ACC112 (cell line): ENCODE results near the gene CDK5R1.

Experiments used
- H2AFZ ChIP-seq: fragments of 200-600 bp; sonication (generic); one replicate; pipeline ENCODE4 v1.6.0; 2017; ENCODE audit warnings: antibody characterized with exemption, low read length; ENCODE audit not compliant: unreplicated experiment
- H3K27ac ChIP-seq: fragments of 200-600 bp; sonication (generic); 2 replicates; pipeline ENCODE4 v1.5.1; 2014; ENCODE audit warnings: low read depth, mild to moderate bottlenecking, antibody characterized with exemption, low read length, moderate library complexity
- H3K27me3 ChIP-seq: fragments of 200-600 bp; sonication (generic); 2 replicates; pipeline ENCODE4 v1.6.1; 2014; ENCODE audit warnings: mild to moderate bottlenecking, antibody characterized with exemption, low read length, moderate library complexity, mixed read lengths; ENCODE audit not compliant: insufficient read depth
- H3K36me3 ChIP-seq: fragments of 200-600 bp; sonication (generic); 2 replicates; pipeline ENCODE4 v1.6.1; 2016; ENCODE audit warnings: mild to moderate bottlenecking, antibody characterized with exemption, low read length, moderate library complexity, mixed read lengths; ENCODE audit not compliant: insufficient read depth
- H3K4me1 ChIP-seq: fragments of 200-600 bp; sonication (generic); one replicate; pipeline ENCODE4 v1.6.1; 2016; ENCODE audit warnings: low read length, mixed read lengths; ENCODE audit not compliant: insufficient read depth, unreplicated experiment, control insufficient read depth
- H3K4me3 ChIP-seq: fragments of 200-600 bp; sonication (generic); 2 replicates; pipeline ENCODE4 v1.5.1; 2014; ENCODE audit warnings: mild to moderate bottlenecking, low read depth, low read length
- H3K79me2 ChIP-seq: fragments of 200-600 bp; sonication (generic); one replicate; pipeline ENCODE4 v1.6.0; 2016; ENCODE audit warnings: low read length; ENCODE audit not compliant: control insufficient read depth, unreplicated experiment, insufficient read depth

CDK5R1 gene

DNA sequence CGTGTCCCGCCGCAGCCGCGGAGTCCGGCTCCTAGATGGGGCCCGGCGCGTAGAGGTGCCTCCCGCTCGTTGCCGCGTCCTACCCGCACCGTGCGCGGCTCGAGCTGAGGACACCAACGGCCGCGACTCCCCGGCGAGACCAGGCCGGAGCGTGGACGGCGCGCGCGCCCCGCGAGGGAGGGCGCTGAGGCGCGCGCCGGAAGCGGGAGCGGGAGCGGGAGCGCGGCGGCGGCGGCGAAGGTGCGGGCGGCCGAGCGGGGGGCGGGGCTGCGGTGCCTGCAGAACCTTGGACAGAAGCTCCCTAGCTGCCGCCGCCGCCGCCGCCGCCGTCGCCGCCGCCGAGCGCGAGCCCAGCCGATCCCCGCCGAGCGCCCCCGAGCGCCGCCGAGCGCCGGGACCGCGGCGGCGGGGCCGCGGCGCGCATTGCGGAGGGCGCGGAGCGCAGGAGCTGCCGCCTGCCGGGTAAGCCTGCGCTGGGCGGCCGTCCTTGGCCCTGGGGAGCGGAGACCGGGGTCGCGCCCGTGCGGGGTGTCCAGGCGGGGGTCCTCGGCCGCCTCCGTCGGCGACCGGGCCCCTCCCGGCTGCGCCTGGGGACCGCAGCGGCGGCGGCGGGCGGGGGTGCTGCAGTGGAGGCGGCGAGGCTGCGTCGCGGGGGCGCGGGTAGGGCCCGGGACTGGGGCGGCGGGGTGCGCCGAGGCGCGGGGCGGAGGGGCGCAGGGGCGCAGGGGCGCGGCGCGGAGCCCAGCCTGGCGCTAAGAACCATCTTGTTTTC lies at the start of gene CDK5R1:
Gene CDK5R1, plus strand, starts transcription at position 293 of the 772 bp plus-strand sequence. CDS start 628 bp downstream, outside the sequence.
- peak within 1 kb of the TSS; percentile 78 for H2AFZ ChIP-seq
- peak within 1 kb of the TSS; percentile 84 for H3K4me3 ChIP-seq
- no peaks in the 10 kb centered on the region for H3K27me3 ChIP-seq
- no peaks in the 10 kb centered on the region for H3K36me3 ChIP-seq
- peak within 1 kb of the TSS; percentile 42 for H3K27ac ChIP-seq
- no peaks in the 10 kb centered on the region for H3K79me2 ChIP-seq
- peaks cover 18% of the 10 kb centered on the region for H3K4me1 ChIP-seq

DNA sequence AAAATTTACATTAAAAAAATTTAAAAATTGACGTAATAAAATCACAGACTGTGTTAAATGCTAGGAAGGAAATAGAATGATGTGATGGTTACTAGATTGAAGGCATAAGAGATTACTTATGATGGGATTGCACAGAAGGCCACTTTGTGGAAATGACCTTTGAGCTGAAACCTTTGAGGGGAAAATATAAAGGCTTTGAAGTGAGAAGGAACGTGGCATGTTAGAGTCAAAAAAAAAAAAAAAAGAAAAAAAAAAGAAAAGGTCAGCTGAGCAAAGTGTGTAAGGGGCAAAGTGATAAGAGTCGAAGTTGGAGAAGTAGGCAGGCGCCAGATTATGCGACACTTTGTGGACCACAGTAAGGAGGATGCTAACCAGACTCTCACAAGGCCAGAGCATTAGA lies 46.1 kb upstream of the CDK5R1 start:
- H3K79me2 ChIP-seq, result peaks cover 14% of the 10 kb centered on the region
- H3K4me3 ChIP-seq, result no peak overlapping the region
- no peaks in the 10 kb centered on the region for H3K36me3 ChIP-seq
- H3K27me3 ChIP-seq, result no peaks in the 10 kb centered on the region
- H3K4me1 ChIP-seq, result no peaks in the 10 kb centered on the region
- no peak overlapping the region for H3K27ac ChIP-seq
- H2AFZ ChIP-seq, result no peak overlapping the region

DNA sequence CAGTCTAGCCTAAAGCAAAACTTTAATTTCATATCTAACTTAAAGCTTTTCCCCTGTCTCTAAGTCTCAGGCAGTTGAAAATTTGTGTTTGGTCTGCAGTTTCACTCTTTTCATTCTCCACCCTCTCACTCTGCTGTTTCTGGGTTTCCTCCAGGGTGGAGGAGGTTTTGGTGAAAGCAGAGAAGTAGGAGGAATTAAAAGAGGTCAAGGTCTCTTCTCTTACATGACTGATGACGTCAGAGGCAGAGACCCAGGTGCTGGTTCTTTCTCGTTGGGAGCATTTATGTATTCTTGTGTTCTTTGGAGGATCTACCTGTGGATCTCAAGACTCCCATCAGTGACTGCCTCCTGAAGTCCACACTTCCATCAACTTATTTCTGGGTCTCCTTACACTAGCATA lies 44.9 kb upstream of the CDK5R1 start:
- H3K4me1 ChIP-seq, result peaks cover 10% of the 10 kb centered on the region
- peaks cover 25% of the 10 kb centered on the region for H3K79me2 ChIP-seq
- H3K4me3 ChIP-seq, result no peak overlapping the region
- H3K27me3 ChIP-seq, result no peaks in the 10 kb centered on the region
- no peak overlapping the region for H2AFZ ChIP-seq
- H3K36me3 ChIP-seq, result peaks cover 7% of the 10 kb centered on the region; the same call in 1 of the 2 replicates
- H3K27ac ChIP-seq, result no peak overlapping the region

DNA sequence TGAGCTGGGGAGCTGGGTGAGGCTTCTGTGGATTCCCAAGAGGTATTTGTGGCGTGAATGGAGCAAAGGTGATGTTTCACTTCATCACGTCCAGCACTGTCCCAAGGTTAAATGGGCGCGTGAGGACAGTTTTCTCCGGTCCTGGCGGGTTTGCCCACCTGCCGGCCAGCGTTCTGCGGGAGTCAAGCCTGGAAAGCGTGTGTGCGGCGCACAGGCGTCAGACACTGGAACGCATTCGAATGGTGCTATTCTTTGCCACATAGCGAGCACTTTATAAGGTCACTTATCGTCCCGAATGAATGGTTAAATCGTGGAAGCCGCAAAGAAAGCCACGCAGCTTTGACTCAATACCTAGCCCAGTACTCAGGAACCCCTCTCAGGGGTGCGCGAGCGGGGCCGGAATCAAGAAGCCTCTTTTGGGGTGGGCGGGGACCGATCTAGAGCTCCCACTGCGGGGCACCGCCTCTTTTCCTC lies 42.9 kb upstream of the CDK5R1 start:
- H3K4me1 ChIP-seq, result peaks cover 17% of the 10 kb centered on the region
- H2AFZ ChIP-seq, result peak overlapping the region; percentile 46
- H3K27me3 ChIP-seq, result no peaks in the 10 kb centered on the region
- peak overlapping the region; percentile 97 for H3K4me3 ChIP-seq
- H3K27ac ChIP-seq, result no peak overlapping the region
- H3K79me2 ChIP-seq, result peaks cover 43% of the 10 kb centered on the region
- peaks cover 17% of the 10 kb centered on the region for H3K36me3 ChIP-seq

DNA sequence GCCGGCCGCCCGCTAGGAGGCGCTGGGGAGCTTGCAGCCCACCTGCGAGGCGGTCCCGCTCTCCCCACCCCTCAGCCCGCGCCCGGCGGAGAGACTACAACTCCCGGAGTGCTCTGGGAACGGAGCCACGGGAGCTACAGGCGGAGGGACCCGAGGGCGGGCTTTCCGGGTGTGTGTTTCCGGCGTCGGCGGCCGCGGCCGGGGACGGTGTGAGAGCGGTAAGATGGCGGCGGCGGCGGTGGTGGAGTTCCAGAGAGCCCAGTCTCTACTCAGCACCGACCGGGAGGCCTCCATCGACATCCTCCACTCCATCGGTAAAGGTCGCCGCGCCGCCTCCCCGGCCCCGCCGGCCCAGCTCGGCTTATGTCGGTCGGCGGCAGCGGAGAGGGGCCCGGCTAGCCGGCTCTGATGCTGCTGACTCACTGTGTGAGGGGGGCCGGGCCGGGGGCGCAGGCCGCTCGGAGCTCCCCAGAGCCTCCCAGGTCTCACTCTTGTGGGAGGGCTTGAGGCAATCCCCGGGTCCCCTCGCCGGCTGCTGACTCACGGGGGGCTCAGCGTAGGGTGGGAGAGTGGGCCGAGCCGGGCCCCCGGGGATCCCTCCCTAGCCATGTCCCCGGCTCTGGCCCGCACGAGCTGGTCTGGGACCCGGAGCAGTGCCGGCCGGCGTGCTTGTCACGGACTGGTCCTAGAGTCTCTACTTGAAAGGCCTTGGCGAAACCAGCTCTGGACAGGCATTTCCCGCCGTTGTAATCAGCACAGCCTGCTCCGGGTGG lies 42.3 kb upstream of the CDK5R1 start, which contains the start of gene PSMD11:
Gene PSMD11, plus strand, starts transcription at position 210 of the 773 bp plus-strand sequence. Its CDS starts 14 bp downstream, at position 224.
- peaks cover 49% of the 10 kb centered on the region for H3K79me2 ChIP-seq
- H2AFZ ChIP-seq, result peak within 1 kb of the TSS; percentile 46
- H3K36me3 ChIP-seq, result peaks cover 20% of the 10 kb centered on the region
- H3K4me3 ChIP-seq, result peak within 1 kb of the TSS; percentile 97
- H3K27me3 ChIP-seq, result no peaks in the 10 kb centered on the region
- H3K4me1 ChIP-seq, result peaks cover 17% of the 10 kb centered on the region
- H3K27ac ChIP-seq, result peak within 1 kb of the TSS; percentile 86

DNA sequence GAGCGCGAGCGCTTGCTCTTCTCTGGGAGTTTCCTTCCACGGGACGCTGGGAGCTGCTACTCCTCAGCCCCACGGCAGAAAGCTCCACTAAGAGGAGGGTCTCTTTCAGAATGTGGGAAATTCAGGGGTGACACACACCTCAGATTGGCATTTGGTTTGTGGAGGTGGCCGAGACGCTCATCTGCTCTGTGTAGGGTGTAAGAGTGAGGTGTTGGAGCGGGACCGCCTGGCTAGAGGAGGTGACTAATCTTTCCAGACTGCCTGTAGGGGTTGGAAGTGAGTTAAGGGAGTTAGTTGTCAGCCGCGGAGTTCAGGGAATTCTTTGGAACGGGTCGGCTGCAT lies 41.7 kb upstream of the CDK5R1 start:
- Histone ChIP-seq H3K4me3 (peak overlapping the region; percentile 97), H3K36me3 (peaks cover 24% of the 10 kb centered on the region), H3K27me3 (no peaks in the 10 kb centered on the region), H2AFZ (peak overlapping the region; percentile 44), H3K4me1 (peaks cover 17% of the 10 kb centered on the region), H3K79me2 (peaks cover 55% of the 10 kb centered on the region), H3K27ac (peak overlapping the region; percentile 86)

DNA sequence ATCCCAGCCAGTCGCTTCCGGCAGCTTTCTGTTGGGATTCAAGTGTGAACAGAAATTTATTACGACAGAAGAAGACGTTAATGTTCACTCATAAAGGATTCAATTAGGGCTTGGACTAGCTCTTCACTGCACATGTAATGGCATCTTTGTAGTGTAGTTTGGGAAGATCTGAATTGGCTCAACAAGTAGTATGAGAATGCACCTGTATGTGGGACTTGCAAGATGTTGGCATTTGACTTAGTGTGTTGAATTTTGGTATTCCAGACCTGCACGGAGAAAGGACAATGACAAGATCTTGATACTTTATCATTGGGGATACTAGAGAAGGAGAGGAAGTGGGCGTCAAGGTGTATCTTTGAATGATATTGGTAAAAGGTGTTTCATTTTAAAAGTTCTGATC lies 41.3 kb upstream of the CDK5R1 start:
- Histone ChIP-seq H3K4me1 (peaks cover 17% of the 10 kb centered on the region), H3K4me3 (peak overlapping the region; percentile 97), H3K36me3 (peaks cover 24% of the 10 kb centered on the region), H3K27ac (peak overlapping the region; percentile 86), H3K79me2 (peaks cover 58% of the 10 kb centered on the region), H2AFZ (no peak overlapping the region), H3K27me3 (no peaks in the 10 kb centered on the region)

DNA sequence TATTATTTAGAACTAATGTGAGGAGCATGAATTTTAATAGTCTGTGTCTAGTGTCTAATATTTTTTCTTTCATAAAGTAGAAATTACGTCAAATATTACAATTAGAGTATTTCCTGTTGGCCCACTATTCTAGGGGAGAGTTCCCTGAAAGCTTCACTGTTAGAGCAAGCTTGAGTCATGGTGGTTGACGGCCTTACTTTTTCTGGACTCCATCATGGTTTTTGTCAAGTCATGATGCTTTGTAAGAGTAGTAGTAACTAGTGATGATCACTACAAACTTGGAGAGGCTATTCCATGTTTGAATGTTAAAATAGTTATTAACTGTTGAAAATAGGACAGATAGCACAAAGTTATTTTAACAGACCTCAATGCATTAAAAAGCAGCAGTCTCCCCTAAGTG lies 40.8 kb upstream of the CDK5R1 start:
- peaks cover 63% of the 10 kb centered on the region for H3K79me2 ChIP-seq
- no peaks in the 10 kb centered on the region for H3K27me3 ChIP-seq
- peak overlapping the region; percentile 86 for H3K27ac ChIP-seq
- peaks cover 17% of the 10 kb centered on the region for H3K4me1 ChIP-seq
- peaks cover 24% of the 10 kb centered on the region for H3K36me3 ChIP-seq
- H3K4me3 ChIP-seq, result peak overlapping the region; percentile 97
- no peak overlapping the region for H2AFZ ChIP-seq

DNA sequence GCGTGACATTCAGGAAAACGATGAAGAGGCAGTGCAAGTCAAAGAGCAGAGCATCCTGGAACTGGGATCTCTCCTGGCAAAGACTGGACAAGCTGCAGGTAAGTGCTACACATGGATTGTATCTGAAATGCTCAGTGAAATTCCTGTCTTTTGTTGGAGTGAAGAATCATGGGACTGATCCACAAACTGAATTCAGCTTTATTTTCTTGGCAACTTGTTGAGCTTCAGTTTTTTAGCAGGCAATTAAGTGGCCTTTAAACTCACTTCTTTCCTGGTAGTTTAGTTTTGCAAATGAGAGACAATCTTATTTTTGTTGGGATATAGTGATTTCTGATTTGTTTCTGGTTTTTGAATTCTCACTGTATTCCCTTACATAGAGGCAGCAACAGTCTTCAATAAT lies 39.8 kb upstream of the CDK5R1 start:
- Histone ChIP-seq H3K79me2 (peaks cover 72% of the 10 kb centered on the region), H3K4me1 (peaks cover 17% of the 10 kb centered on the region), H2AFZ (no peak overlapping the region), H3K27me3 (no peaks in the 10 kb centered on the region), H3K36me3 (peaks cover 33% of the 10 kb centered on the region), H3K4me3 (peak overlapping the region; percentile 97), H3K27ac (0 out of 2 replicates have a peak overlapping the region, but pooled peaks have one; percentile 3)

DNA sequence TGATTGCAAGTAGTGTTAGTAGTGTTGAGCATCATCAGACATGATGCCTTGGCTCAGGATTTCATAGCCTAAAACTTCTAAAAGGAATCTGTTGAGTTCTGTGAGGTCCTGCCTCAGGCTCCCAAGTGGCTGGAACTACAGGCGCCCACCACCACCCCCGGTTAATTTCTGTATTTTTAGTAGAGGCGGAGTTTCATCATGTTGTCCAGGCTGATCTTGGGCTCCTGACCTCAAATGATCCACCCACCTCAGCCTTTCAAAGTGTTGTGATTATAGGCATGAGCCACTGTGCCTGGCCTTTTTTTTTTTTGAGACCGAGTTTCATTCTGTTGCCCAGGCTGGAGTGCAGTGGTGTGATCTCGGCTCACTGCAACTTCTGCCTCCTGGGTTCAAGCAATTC lies 36.8 kb upstream of the CDK5R1 start:
- no peak overlapping the region for H2AFZ ChIP-seq
- H3K79me2 ChIP-seq, result peaks cover 95% of the 10 kb centered on the region
- H3K4me1 ChIP-seq, result peaks cover 17% of the 10 kb centered on the region
- H3K4me3 ChIP-seq, result no peak overlapping the region
- no peak overlapping the region for H3K27ac ChIP-seq
- H3K27me3 ChIP-seq, result no peaks in the 10 kb centered on the region
- peaks cover 63% of the 10 kb centered on the region for H3K36me3 ChIP-seq
